GM06990 (cell line): Measurements from ENCODE around the gene PRSS56.

Experiments used
- DNase-seq: peaks from one replicate; pipeline ENCODE4 v3.0.0-alpha.2; 2011; ENCODE audit not compliant: insufficient read length; ENCODE audit errors: extremely low read depth
- H3K27me3 ChIP-seq: replicated peaks from 2 replicates; pipeline ENCODE4 v1.6.0; 2011; ENCODE audit warnings: low read length; ENCODE audit not compliant: control insufficient read depth, insufficient read depth
- H3K36me3 ChIP-seq: 2 replicates; pipeline ENCODE4 v1.5.1; 2011; ENCODE audit warnings: low read length; ENCODE audit not compliant: control insufficient read depth, insufficient read depth
- H3K4me3 ChIP-seq: replicated peaks from 2 replicates; pipeline ENCODE4 v1.5.1; 2011; ENCODE audit warnings: low read depth, mild to moderate bottlenecking, control low read depth, low read length
- CTCF ChIP-seq: IDR thresholded peaks from 2 replicates; pipeline ENCODE4 v1.5.1; 2011; ENCODE audit warnings: low read length, control low read depth, mild to moderate bottlenecking, inconsistent platforms; ENCODE audit not compliant: insufficient read depth, poor library complexity, severe bottlenecking

The PRSS56 gene

GRCh38 chr2:232519581-232520438 is at the start of gene PRSS56:
Gene PRSS56 (plus strand): TSS chr2:232520388. CDS start chr2:232520599, 211 bp downstream.
- DNase-seq, result no peak
- Histone ChIP-seq H3K4me3 (no peak within 1 kb of the TSS), H3K36me3 (no peaks in the 10 kb centered on the region), H3K27me3 (peaks cover 1% of the 10 kb centered on the region; the same call in 1 of the 2 replicates)
- TF ChIP-seq CTCF, result no peak

GRCh38 chr2:232473467-232473890 is 46.7 kb upstream of the PRSS56 start:
- Histone ChIP-seq H3K4me3 (no peak overlapping the region), H3K27me3 (no peaks in the 10 kb centered on the region; the same call in 1 of the 2 replicates), H3K36me3 (no peaks in the 10 kb centered on the region)
- DNase-seq, result no peak
- no peak for TF ChIP-seq CTCF

GRCh38 chr2:232476045-232476444 is 44.1 kb upstream of the PRSS56 start:
- no peak overlapping the region for H3K4me3 ChIP-seq
- DNase-seq, result no peak
- TF ChIP-seq CTCF, result no peak
- no peaks in the 10 kb centered on the region; the same call in 1 of the 2 replicates for H3K27me3 ChIP-seq
- H3K36me3 ChIP-seq, result no peaks in the 10 kb centered on the region

- no peak for DNase-seq
- no peaks in the 10 kb centered on the region for H3K36me3 ChIP-seq
- H3K4me3 ChIP-seq, result no peak overlapping the region
- no peak for TF ChIP-seq CTCF
- H3K27me3 ChIP-seq, result no peaks in the 10 kb centered on the region; the same call in 1 of the 2 replicates
Observed at GRCh38 chr2:232476791-232477190, 43.4 kb upstream of the PRSS56 start.

- DNase-seq, result no peak
- Histone ChIP-seq H3K36me3 (no peaks in the 10 kb centered on the region), H3K27me3 (no peaks in the 10 kb centered on the region; the same call in 1 of the 2 replicates), H3K4me3 (no peak overlapping the region)
- no peak for TF ChIP-seq CTCF
Observed at GRCh38 chr2:232477751-232478510, 42.3 kb upstream of the PRSS56 start.
